DOHH2 (cell line): Measurements from ENCODE around the gene ZFHX3.

Experiments used
- H3F3A ChIP-seq: fragments of 200-600 bp; sonication (generic), shearing (Covaris generic); 2 replicates; pipeline ENCODE4 v1.6.0; 2016; ENCODE audit warnings: antibody characterized with exemption, mild to moderate bottlenecking; ENCODE audit not compliant: control insufficient read depth, insufficient read depth
- H3K27ac ChIP-seq: fragments of 200-600 bp; sonication (generic); 2 replicates; pipeline ENCODE4 v1.5.1; 2014; ENCODE audit warnings: low read depth, mild to moderate bottlenecking, low read length, moderate library complexity
- H3K27me3 ChIP-seq: fragments of 200-600 bp; sonication (generic); 2 replicates; pipeline ENCODE4 v1.6.1; 2014; ENCODE audit warnings: mild to moderate bottlenecking, low read length, mixed read lengths; ENCODE audit not compliant: control insufficient read depth
- H3K36me3 ChIP-seq: fragments of 200-600 bp; sonication (generic); 2 replicates; pipeline ENCODE4 v1.6.1; 2014; ENCODE audit warnings: mild to moderate bottlenecking, low read length, moderate library complexity, mixed read lengths; ENCODE audit not compliant: control insufficient read depth
- H3K4me1 ChIP-seq: fragments of 200-600 bp; sonication (generic); 2 replicates; pipeline ENCODE4 v1.6.1; 2014; ENCODE audit warnings: mild to moderate bottlenecking, low read length, mixed read lengths; ENCODE audit not compliant: control insufficient read depth
- H3K4me2 ChIP-seq: fragments of 200-600 bp; sonication (generic); 2 replicates; pipeline ENCODE4 v1.6.0; 2014; ENCODE audit warnings: mild to moderate bottlenecking, low read length, moderate library complexity
- H3K4me3 ChIP-seq: fragments of 200-600 bp; sonication (generic); 2 replicates; pipeline ENCODE4 v1.5.1; 2014; ENCODE audit warnings: mild to moderate bottlenecking, low read length, mixed read lengths
- H3K79me2 ChIP-seq: fragments of 200-600 bp; sonication (generic); 2 replicates; pipeline ENCODE4 v1.6.1; 2014; ENCODE audit warnings: mild to moderate bottlenecking, low read length, mixed read lengths; ENCODE audit not compliant: control insufficient read depth
- H3K9me2 ChIP-seq: fragments of 200-600 bp; sonication (generic); replicated peaks from 2 replicates; pipeline ENCODE4 v1.6.1; 2014; ENCODE audit warnings: mild to moderate bottlenecking, low read length, mixed read lengths; ENCODE audit not compliant: control insufficient read depth
- H3K9me3 ChIP-seq: fragments of 200-600 bp; sonication (generic); 2 replicates; pipeline ENCODE4 v1.6.1; 2014; ENCODE audit warnings: antibody characterized with exemption, low read length, mixed read lengths; ENCODE audit not compliant: control insufficient read depth, insufficient read depth
- H4K20me1 ChIP-seq: fragments of 200-600 bp; sonication (generic); 2 replicates; pipeline ENCODE4 v1.6.0; 2014; ENCODE audit warnings: low read depth, mild to moderate bottlenecking, antibody characterized with exemption, low read length, moderate library complexity; ENCODE audit not compliant: control insufficient read depth, insufficient read depth
- CTCF ChIP-seq: fragments of 200-600 bp; sonication (generic); IDR thresholded peaks from one replicate; pipeline ENCODE4 v1.5.1; 2014; ENCODE audit warnings: antibody characterized with exemption, mild to moderate bottlenecking, low read depth, low read length; ENCODE audit not compliant: poor library complexity, severe bottlenecking
- EZH2phosphoT487 ChIP-seq: fragments of 200-600 bp; sonication (generic); IDR thresholded peaks from 2 replicates; pipeline ENCODE4 v1.6.1; 2017; ENCODE audit warnings: borderline replicate concordance, mild to moderate bottlenecking, antibody characterized with exemption, low read length, moderate library complexity, mixed read lengths

The ZFHX3 gene

DNA sequence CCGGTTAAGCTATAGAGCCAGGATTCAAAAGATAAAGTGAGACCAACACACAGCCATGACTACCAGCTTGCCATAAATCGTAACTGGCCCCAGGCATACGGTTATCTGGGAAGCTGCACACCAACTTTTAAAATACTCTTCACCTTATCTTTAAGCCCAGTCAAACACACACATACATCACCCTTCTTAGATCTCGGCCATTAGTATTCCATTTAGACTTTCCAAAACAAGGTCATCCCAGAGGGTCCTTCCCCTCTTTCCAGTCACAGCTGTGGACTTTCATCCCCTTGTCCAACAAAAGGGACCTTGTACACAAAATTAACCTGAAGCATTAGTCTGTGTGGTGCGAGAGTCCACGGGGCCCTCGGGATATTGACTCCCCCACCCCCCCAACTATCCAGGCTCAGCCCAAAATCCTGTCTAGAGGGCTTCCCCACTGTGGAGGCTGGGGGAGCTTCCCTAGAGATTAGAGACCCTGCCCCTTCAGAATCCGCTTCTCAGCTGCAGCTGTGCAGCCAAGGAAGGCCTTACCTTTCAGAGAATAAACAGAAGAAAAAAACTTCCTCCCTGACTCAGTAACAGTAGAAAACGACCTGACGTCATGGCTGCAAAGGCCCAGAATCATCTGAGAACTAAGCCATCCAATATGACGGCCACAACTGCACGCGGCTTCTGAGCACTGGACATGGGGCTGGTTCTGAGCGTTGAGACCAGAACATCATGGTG lies 9.9 kb downstream of the ZFHX3 start:
- no peak overlapping the region for H3K4me2 ChIP-seq
- TF ChIP-seq CTCF, result no peak
- no peak for TF ChIP-seq EZH2phosphoT487
- no peaks in the 10 kb centered on the region for H3F3A ChIP-seq
- no peaks in the 10 kb centered on the region for H3K27me3 ChIP-seq
- H3K9me2 ChIP-seq, result no peaks in the 10 kb centered on the region
- H3K4me1 ChIP-seq, result peaks cover 55% of the 10 kb centered on the region
- H3K27ac ChIP-seq, result no peak overlapping the region
- H3K9me3 ChIP-seq, result no peaks in the 10 kb centered on the region
- H3K4me3 ChIP-seq, result no peak overlapping the region
- H3K79me2 ChIP-seq, result peaks cover 52% of the 10 kb centered on the region
- peaks cover 11% of the 10 kb centered on the region; the same call in 1 of the 2 replicates for H4K20me1 ChIP-seq
- no peaks in the 10 kb centered on the region for H3K36me3 ChIP-seq

- TF ChIP-seq CTCF (no peak), EZH2phosphoT487 (no peak)
- Histone ChIP-seq H3K36me3 (no peaks in the 10 kb centered on the region), H3K27ac (no peak overlapping the region), H3K27me3 (no peaks in the 10 kb centered on the region), H4K20me1 (peaks cover 12% of the 10 kb centered on the region; the same call in 1 of the 2 replicates), H3K4me2 (peak overlapping the region; percentile 57; the same call in 1 of the 2 replicates), H3K4me3 (no peak overlapping the region), H3K9me3 (no peaks in the 10 kb centered on the region), H3F3A (peaks cover 3% of the 10 kb centered on the region; the same call in 1 of the 2 replicates), H3K79me2 (peaks cover 48% of the 10 kb centered on the region), H3K4me1 (peaks cover 62% of the 10 kb centered on the region), H3K9me2 (no peaks in the 10 kb centered on the region)
Measured at GRCh38 chr16:73037331-73037745, 10.6 kb downstream of the ZFHX3 start.

GRCh38 chr16:73036074-73036826 lies 11.7 kb downstream of the ZFHX3 start:
- peaks cover 11% of the 10 kb centered on the region; the same call in 1 of the 2 replicates for H4K20me1 ChIP-seq
- peaks cover 71% of the 10 kb centered on the region for H3K4me1 ChIP-seq
- no peaks in the 10 kb centered on the region for H3K9me3 ChIP-seq
- H3K27me3 ChIP-seq, result no peaks in the 10 kb centered on the region
- H3K27ac ChIP-seq, result peak overlapping the region; percentile 7
- TF ChIP-seq EZH2phosphoT487 (no peak), CTCF (peak; percentile 11)
- no peaks in the 10 kb centered on the region for H3K36me3 ChIP-seq
- peaks cover 47% of the 10 kb centered on the region for H3K79me2 ChIP-seq
- H3K4me3 ChIP-seq, result peak overlapping the region; percentile 61
- H3K9me2 ChIP-seq, result no peaks in the 10 kb centered on the region
- H3F3A ChIP-seq, result peaks cover 7% of the 10 kb centered on the region; the same call in 1 of the 2 replicates
- H3K4me2 ChIP-seq, result peak overlapping the region; percentile 57
